ENCODE results near the gene OOSP4B.
"Not testable (repeated sequence)": the region's sequence is repeated elsewhere in the genome, so short reads cannot be mapped to it uniquely, and the experiment has no call there.

The OOSP4B gene

DNA sequence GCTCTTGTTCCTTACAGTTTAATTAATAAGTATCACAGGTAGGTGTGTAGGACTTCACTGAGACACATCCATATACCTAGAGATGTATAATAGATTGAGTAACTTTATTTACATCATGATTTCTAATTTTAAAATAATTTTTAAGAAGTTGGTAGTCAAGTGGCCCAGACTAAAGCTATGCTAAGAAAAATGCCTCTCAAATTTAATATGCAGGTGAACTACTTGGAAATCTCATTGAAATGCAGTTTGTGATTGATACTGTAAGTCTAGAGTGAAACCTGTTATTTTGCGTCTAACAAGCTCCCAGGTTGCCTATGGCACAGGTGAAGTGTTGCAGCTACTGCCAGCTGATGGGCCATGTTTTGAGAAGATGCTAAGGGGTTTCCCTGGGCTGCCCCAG is at the start of gene OOSP4B:
Gene OOSP4B, plus strand, starts transcription at position 301 of the 400 bp plus-strand sequence.
- no peak for DNase-seq

DNA sequence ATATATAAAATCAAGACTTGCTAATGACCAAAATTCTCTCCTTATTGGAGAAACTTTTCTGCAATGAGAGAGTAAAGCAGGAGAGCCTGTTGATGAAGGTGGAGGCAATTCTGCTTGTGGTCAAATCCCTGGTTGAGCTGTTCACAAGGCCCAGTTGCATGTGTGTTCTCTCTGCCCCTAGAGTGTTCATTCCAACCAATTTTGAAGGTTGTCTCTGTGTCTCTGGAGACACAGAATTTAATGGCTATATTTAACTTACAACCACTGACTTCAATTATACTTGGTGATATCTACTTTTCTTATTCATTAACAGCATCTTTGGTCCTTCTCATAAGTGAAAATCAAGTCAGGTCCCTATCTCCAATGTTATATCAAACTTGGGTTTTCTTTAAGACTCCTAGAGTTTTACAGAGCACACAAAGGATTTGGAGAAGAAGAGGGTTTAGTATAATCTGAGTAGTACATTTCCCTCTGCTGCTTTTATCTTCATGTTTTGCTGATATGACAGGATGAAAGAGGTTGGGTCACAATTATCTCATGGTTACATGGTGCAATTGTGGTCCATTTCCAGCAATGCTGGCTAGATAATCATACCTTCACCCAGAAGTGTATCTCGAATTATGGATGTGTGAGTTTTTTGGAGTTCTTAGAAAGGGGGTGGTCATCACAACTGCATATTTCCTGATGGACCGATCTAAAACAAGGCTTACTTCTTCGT is 49.1 kb upstream of the OOSP4B start:
- no peak for DNase-seq

DNA sequence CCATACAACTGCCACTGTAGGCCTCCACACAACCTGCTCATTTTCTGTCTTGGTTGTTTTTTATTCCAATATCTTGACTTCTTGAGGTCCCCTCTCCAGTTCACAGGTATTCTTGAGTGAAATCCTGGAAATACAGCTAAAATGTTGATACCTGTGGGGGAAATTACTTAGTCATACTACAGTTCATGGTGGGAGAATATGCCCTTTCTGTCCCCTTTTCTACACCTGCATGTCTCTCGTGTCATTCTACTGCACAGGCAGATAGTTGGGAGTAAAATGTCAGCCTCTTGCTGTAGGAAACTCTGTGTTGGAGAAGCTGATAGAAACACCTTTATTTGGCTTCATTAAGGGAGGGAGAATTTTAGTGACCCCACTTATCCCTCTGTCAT is 48.6 kb upstream of the OOSP4B start:
- no peak for DNase-seq

- no peak for DNase-seq
Measured at GRCh38 chr11:59973097-59973496, 43.9 kb upstream of the OOSP4B start.

DNA sequence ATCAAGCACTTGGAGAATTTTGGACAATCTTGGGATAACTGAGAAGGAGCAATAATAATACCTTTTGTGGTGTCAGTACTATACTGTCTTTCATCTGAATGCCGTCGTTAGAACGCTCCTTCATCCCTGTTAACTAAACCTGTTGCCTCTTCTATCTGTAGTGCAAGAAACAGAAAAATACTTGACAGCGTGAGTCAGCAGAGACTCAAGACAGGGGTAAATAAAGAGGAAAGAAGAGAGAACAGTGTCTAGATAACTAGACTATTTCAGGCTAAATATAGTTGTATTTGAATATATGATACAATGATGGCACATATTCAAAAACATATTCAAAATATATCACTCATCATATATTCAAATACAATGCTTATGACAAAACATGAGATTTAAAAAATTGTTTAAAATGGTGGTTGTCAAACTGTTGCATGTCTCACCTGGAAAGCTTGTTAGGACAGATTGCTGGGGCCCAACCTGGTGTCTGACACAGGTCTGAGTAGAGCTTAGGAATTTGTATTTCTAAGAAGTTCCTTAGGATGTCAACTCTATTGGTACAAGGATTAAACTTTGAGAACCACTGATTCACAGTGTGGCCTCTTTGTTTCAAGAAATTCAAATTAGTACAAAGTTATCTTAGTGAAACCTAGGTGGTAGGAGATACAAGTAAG is 35.7 kb upstream of the OOSP4B start:
- no peak for DNase-seq

DNA sequence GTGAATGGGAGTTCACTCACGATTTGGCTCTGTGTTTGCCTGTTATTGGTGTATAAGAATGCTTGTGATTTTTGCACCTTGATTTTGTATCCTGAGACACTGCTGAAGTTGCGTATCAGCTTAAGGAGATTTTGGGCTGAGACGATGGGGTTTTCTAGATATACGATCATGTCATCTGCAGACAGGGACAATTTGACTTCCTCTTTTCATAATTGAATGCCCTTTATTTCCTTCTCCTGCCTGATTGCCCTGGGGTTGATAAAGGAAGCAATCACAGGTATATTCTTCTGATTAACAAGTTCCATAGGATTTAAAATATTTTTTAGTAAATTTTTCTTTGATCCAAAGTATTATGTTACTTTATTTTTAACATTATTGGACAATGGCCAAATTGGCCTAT is 34.9 kb upstream of the OOSP4B start:
- DNase-seq: not testable (repeated sequence)

GRCh38 chr11:59983212-59983611 is 33.8 kb upstream of the OOSP4B start:
- DNase-seq: no peak

- DNase-seq: no peak
Measured at GRCh38 chr11:59984368-59984767, 32.6 kb upstream of the OOSP4B start.

GRCh38 chr11:59990421-59990820 is 26.6 kb upstream of the OOSP4B start:
- no peak for DNase-seq

- DNase-seq: no peak
Measured at GRCh38 chr11:59992425-59992824, 24.6 kb upstream of the OOSP4B start.

DNA sequence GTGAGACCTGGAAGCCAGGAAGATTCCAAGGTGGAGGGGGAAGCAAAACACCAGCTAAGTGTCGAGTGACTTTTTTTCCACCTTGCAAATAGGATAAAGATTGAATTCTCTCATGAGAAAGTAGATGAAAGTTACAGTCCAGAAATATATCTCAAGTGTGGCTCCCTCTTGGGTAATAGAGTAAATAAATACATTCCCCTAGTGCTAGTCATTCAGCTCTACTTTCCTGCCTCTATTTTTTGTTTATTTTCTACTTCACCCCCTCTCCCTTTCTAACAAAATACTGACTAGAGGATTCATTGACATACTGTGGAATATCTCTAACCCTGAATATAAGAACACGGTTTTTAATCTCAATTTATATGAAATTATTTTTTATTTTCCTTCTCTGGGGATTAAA is 19.2 kb upstream of the OOSP4B start:
- DNase-seq: no peak

- DNase-seq: no peak
Measured at GRCh38 chr11:59999691-60000090, 17.3 kb upstream of the OOSP4B start.

- DNase-seq: no peak
Measured at GRCh38 chr11:60003729-60004128, 13.3 kb upstream of the OOSP4B start.

GRCh38 chr11:60005360-60005759 is 11.6 kb upstream of the OOSP4B start:
- no peak for DNase-seq

DNA sequence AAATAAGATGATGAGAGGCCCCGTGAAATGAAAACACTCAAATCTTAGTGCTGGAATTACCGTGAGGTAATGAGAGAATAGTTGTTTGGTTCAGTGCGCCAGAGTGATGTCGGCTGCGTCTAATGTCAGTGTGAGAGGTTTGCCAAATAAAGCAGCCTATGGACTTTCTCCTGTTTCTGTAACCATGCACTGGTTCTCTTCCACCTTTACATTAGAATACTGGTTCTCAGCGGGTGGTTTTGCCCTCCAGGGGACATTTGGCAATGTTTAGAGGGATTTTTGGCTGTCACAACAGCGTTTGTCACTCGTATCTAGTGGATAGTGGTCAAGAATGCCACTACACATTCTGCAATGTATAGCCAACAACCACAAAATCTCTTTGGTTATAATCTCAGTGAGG is 1.1 kb downstream of the OOSP4B start:
- DNase-seq: no peak

DNA sequence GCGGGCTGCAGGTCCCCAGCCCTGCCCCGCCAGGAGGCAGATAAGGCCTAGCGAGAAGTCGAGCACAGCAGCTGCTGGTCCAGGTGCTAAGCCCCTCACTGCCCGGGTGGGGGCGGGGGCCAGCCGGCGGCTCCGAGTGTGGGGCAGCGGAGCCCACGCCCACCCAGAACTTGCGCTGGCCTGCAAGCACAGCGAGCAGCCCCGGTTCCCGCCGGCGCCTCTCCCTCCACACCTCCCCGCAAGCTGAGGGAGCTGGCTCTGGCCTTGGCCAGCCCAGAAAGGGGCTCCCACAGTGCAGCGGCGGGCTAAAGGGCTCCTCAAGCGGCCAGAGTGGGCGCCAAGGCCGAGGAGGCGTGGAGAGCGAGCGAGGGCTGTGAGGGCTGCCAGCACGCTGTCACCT is 3.4 kb downstream of the OOSP4B start:
- not testable (repeated sequence) for DNase-seq

DNA sequence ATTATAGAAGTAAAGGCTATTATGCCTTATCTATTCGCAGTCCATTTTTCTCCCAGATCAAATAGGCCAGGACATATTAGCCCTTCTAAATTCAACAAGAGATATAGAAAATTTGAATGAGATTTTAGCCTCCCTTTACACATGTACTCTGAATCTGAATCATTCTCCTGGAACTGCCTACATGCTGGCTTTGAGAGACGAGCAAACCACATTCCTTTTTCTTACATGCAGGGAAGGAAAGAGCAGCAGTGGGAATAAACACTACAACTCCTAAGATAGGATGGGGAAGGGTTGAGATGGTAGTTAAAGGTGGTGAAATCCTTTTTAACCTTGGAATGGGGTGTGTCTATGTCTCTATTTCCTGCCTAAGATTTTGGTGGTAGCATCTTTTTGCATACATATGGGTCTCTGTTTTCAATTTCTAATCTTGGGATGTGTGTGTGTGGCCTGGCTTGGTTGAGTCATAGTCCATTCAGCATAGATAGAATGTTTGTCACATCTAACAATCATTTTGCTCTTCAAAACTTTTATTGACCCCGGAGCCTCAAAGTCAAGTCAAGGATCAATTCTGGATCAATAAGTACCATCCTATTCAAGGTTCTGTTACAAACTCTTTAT is 12.1 kb downstream of the OOSP4B start:
- no peak for DNase-seq

DNA sequence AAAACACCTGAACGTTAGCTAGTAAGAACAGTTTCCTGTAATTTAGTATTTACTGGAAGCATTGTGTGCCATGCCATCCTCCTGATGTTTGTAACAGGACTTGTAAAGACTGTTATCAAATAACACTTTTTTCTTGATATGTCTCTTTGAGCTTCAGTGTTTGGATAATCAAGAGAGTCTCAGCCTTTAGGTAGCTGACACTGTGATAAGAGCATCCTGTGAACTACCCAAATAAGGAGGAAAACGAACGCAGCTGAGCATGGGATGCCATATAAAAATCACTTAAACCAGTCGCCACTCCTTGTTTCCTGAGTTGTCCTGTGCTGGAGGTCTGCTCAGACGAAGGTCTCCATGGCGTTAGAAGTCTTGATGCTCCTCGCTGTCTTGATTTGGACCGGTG is 23.1 kb downstream of the OOSP4B start, which contains the start of gene OOSP2:
Gene OOSP2, plus strand, starts transcription at position 301 of the 400 bp plus-strand sequence. Its CDS starts 51 bp downstream, at position 352.
- no peak for DNase-seq

DNA sequence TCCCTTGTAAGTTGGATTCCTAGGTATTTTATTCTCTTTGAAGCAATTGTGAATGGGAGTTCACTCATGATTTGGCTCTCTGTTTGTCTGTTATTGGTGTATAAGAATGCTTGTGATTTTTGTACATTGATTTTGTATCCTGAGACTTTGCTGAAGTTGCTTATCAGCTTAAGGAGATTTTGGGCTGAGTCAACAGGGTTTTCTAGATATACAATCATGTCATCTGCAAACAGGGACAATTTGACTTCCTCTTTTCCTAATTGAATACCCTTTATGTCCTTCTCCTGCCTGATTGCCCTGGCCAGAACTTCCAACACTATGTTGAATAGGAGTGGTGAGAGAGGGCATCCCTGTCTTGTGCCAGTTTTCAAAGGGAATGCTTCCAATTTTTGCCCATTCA is 33.4 kb downstream of the OOSP4B start:
- not testable (repeated sequence) for DNase-seq

GRCh38 chr11:60050839-60051238 is 33.9 kb downstream of the OOSP4B start:
- not testable (repeated sequence) for DNase-seq

GRCh38 chr11:60056349-60056969 is 39.5 kb downstream of the OOSP4B start, which contains the start of gene MS4A3:
Gene MS4A3, plus strand, starts transcription at chr11:60056665. Its CDS starts 4,496 bp downstream, at chr11:60061161.
- no peak for DNase-seq

DNA sequence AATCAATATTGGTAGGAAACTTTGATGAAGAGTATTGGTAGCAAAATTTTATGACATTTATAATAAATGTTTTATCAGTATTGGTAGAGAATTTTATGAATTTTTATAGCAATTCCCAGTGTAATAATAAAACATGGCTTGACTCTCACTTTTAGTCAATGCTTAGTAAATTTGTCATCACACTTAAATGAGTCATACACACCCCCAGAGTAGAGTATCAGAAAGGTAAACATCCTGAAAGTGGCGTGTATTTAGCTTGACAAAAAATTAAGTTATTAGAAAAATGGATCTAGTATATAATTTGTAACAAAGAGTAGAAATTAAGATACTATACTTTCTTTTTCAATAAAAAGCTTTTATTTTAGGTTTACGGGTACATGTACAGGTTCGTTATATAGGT is 42.1 kb downstream of the OOSP4B start:
- DNase-seq: no peak

GRCh38 chr11:60059521-60060240 is 42.7 kb downstream of the OOSP4B start:
- DNase-seq: no peak

Measured in NCI-H2081 (cell line).